Heart right ventricle (tissue), 16 donors: Measurements from ENCODE around the gene AP5B1. TPM values are rescaled to one million over a fixed set of nuclear protein-coding genes. Genes with fewer than 3 reads are reported as not detected.

Experiments used
- ATAC-seq, 8 donors: fragments of 200-7000 bp; cut with Tn5 transposase; one replicate each; pipeline ENCODE4 v1.9.1; 2020; ENCODE audit warnings: mild to moderate bottlenecking in 8 of 8, moderate library complexity in 8 of 8, moderate number of reproducible peaks in 1 of 8
- DNase-seq, 2 donors: peaks; one replicate each; pipeline ENCODE4 v3.0.0-alpha.2; 2020
- H3K27ac ChIP-seq, 10 donors: fragments of 200-600 bp; sonication (generic) in 2 of 10; one replicate each; pipeline versions ENCODE4 v1.5.0 to v1.8.0; 2020 to 2022; ENCODE audit warnings: mild to moderate bottlenecking in 3 of 10
- H3K27me3 ChIP-seq, 7 donors: fragments of 200-600 bp; one replicate each; pipeline ENCODE4 v1.8.0; 2021 to 2022; ENCODE audit warnings: mild to moderate bottlenecking in 2 of 7
- H3K36me3 ChIP-seq, 9 donors: fragments of 200-600 bp; sonication (generic) in 1 of 9; one replicate each; pipeline versions ENCODE4 v1.5.0 to v1.8.0; 2020 to 2022; ENCODE audit warnings: mild to moderate bottlenecking in 2 of 9
- H3K4me1 ChIP-seq, 9 donors: fragments of 200-600 bp; sonication (generic) in 1 of 9; one replicate each; pipeline versions ENCODE4 v1.5.0 to v1.8.0; 2020 to 2022; ENCODE audit warnings: mild to moderate bottlenecking in 4 of 9
- H3K4me3 ChIP-seq, 10 donors: fragments of 200-600 bp; sonication (generic) in 2 of 10; one replicate each; pipeline versions ENCODE4 v1.5.0 to v1.8.0; 2020 to 2022; ENCODE audit warnings: mild to moderate bottlenecking in 7 of 10, moderate library complexity in 2 of 10
- H3K9me3 ChIP-seq, 11 donors: fragments of 200-600 bp in 10 of 11; sonication (generic) in 2 of 11; one replicate each; pipeline versions ENCODE4 v1.5.0 to v1.8.0; 2013 to 2022; ENCODE audit warnings: mild to moderate bottlenecking in 2 of 11, control low read depth in 1 of 11, moderate library complexity in 1 of 11
- CTCF ChIP-seq, 9 donors: fragments of 200-600 bp; sonication (generic) in 2 of 9; IDR thresholded peaks; one replicate each; pipeline versions ENCODE4 v1.5.0 to v1.8.0; 2021 to 2022; ENCODE audit warnings: antibody characterized with exemption in 9 of 9, mild to moderate bottlenecking in 5 of 9, moderate library complexity in 1 of 9
- WGBS, 2 donors: extraction: QIAGEN DNeasy Blood & Tissue Kit; methylation state at CpG; one replicate each; pipeline ENCODE4 v1.1.7; 2013; ENCODE audit warnings: inconsistent platforms in 1 of 2; 5-methylcytosine and 5-hydroxymethylcytosine counted together
- intact Hi-C, 10 donors: fragments of 100-400 bp; cut with DNase I; formaldehyde crosslinking; loops; one replicate each; pipeline versions ENCODE4 v1.11.1 to v1.14.2; 2022
- polyA plus RNA-seq, 2 donors: library from polyadenylated mRNA; stranded (reverse); fragments of 200-250 nt; gene quantifications; one replicate each; pipeline ENCODE4 v1.2.3, GENCODE V29; 2013
- total RNA-seq, 10 donors: library from RNA; stranded (reverse); fragmentation: NEBNext Ultra II Directional in 3 of 10; extraction: Animal tissue kit (Norgen Biotek cat#: 25700) in 3 of 10; gene quantifications; one replicate each; pipeline versions ENCODE4 v1.2.1 to v1.2.4, GENCODE V29; 2021 to 2023
- donor health status: Arrhythmogenic right ventricular cardiomyopathy.
- donor health status: ischemic (EF 13 %, LVEDD 7.1; RV severe dilation, severe dysfunction).
- donor health status: healthy with polysubstance abuse.
- donor health status: DM: no; HTN: yes; CAD: no.
- donor health status: DM: no; HTN: no; CAD: no.
- donor health status: ischemic (EF 25% LVEDD 6.9; RV normal size, moderate dysfunction).
- donor health status: ischemic (EF 25% LVEDD 5.7; RV mildly dilated, moderate dysfunction).
- donor health status: healthy.
- donor health status: DM: yes; HTN: yes; CAD: no.
- donor health status: Ischemic cardiomyopathy.
- donor health status: ischemic (EF 35%, LVEDD 5.7; RV mildly dilated, moderate dysfunction).
- donor health status: nonischemic (EF 11% LVEDD 7.7; RV severe dilation, severe dysfunction).
- donor health status: DM: yes; HTN: yes; CAD: no.
- donor health status: PGD.
- donor health status: ischemic (EF 29% LVEDD 5.4; RV normal size, mild dysfunction).
- donor health status: nonischemic (EF 23%, LVEDD 6.1; RV moderate dilation, normal function).

Gene AP5B1
- total and polyA plus RNA-seq, 12 donors: 5.0 to 12.8 (median 6.9) TPM

DNA sequence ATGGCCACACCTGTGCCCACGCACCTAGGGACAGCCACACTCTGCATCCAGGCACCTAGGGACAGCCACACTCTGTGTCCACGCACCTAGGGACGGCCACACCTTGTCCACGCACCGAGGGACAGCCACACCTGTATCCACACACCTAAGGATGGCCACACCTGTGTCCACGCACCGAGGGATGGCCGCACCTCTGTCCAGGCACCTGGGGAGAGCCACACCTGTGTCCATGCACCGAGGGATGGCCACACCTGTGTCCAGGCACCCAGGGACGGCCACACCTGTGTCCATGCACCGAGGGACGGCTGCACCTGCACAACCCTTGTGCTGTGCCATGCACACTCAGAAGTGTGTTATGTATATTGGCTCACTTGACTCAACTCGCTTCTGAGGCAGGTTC is 16.9 kb upstream of the AP5B1 start:
- intact Hi-C loops: no loop called here
- 88 to 89% methylated on average over 13 of the region's 13 CpGs for WGBS, 2 donors
- H3K4me1 ChIP-seq: no peaks in the 10 kb centered on the region
- H3K4me3 ChIP-seq: no peak overlapping the region
- H3K36me3 ChIP-seq: no peaks in the 10 kb centered on the region
- no peaks in the 10 kb centered on the region for H3K9me3 ChIP-seq
- H3K27me3 ChIP-seq: peaks cover 0 to 81% (median 69%) of the 10 kb centered on the region in 7 donors
- no peak for TF ChIP-seq CTCF (IDR thresholded peaks at IDR 0.05)
- no peak overlapping the region for H3K27ac ChIP-seq
- ATAC-seq (peak in 1 of 8 donors; percentile 25), DNase-seq (no peak)

DNA sequence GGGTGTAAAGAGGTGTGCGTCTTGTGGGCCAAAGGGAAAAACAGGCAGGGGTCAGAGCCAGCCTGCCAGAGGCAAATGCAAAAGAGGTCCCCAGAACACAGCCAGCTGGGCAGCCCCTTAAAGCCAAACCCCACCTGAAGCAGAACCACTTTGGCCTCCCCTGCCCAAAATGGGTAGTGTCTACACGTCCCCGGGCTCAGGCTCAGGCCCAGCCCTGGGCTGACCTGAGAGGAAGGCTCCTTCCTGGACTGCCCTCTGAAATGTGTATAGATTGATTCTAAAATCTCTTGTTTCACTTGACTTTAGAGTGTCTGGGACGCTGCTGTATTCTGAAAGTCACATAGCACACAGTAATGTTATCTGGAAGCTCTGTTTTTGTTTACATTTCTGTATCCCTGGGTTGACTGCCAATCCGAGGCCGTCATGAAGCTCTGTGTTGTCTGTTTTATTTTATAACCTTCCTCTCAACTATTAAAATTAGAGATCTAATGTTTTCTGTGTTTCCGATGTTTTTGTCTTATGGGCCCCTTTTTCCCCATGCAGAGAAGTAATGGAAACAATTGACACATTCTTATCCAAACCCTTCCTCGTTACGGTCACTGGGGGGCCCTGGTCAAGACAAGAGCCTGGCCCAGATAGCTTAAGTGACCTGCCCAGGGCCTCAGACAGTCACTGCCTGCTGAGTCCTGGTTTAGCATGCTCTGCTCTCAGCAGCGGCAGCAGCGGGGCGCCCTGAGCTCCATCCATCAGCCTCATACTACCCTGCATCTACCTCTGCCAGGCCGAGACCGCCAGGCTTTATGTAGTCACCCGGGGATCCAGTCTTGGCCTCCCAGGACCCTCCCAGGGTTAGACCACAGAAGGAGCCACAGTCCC is 16.2 kb upstream of the AP5B1 start:
- TF ChIP-seq CTCF (IDR thresholded peaks at IDR 0.05): no peak
- intact Hi-C loops: no loop called here
- peaks cover 0 to 2% (median 0%) of the 10 kb centered on the region in 9 donors for H3K4me1 ChIP-seq
- no peaks in the 10 kb centered on the region for H3K36me3 ChIP-seq
- no peak overlapping the region for H3K27ac ChIP-seq
- H3K27me3 ChIP-seq: peaks cover 0 to 81% (median 62%) of the 10 kb centered on the region in 7 donors
- DNase-seq (no peak), ATAC-seq (no peak)
- 62 to 66% methylated on average over 15 of the region's 15 CpGs for WGBS, 2 donors
- no peak overlapping the region for H3K4me3 ChIP-seq
- no peaks in the 10 kb centered on the region for H3K9me3 ChIP-seq

DNA sequence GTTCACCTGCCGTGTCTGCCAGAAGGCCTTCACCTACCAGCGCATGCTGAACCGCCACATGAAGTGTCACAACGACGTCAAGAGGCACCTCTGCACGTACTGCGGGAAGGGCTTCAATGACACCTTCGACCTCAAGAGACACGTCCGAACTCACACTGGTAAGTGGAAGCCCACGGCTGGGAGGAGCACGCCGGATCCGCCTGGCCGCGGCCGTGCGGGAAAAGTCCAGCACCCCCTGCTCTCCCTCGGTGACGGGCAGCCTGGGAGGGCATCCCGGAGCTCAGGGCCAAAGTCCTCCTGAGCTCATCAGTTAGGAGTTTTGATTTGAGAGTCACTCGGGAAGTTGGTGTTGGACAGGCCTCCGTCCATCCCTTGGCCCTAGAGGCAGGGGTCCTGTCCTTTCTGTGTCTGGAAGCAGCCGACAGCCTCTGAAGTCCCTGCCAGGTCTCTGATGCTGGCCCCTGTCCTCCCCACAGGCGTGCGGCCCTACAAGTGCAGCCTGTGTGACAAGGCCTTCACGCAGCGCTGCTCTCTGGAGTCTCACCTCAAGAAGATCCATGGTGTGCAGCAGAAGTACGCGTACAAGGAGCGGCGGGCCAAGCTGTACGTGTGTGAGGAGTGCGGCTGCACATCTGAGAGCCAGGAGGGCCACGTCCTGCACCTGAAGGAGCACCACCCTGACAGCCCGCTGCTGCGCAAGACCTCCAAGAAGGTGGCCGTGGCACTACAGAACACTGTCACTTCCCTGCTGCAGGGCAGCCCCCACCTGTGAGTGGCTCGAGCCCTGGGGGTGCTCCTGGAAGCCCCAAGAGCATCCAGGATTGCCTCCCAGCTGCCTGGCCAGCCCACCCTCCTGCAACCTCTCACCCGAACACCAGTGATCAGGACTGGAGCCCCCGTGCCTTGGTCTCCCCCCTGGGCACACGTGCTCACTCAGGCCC is 14.1 kb upstream of the AP5B1 start:
- 89% methylated on average over 42 of the region's 42 CpGs for WGBS, 2 donors
- Histone ChIP-seq H3K4me3 (no peak overlapping the region), H3K9me3 (no peaks in the 10 kb centered on the region), H3K36me3 (no peaks in the 10 kb centered on the region), H3K27me3 (peaks cover 0 to 63% (median 43%) of the 10 kb centered on the region in 7 donors), H3K27ac (no peak overlapping the region), H3K4me1 (peaks cover 0 to 12% (median 0%) of the 10 kb centered on the region in 9 donors)
- no peak for ATAC-seq
- intact Hi-C loops: no loop called here
- DNase-seq: no peak
- TF ChIP-seq CTCF (IDR thresholded peaks at IDR 0.05): no peak
